Measurements from ENCODE around the gene TTLL10.
"Not testable (repeated sequence)": the region's sequence is repeated elsewhere in the genome, so short reads cannot be mapped to it uniquely, and the experiment has no call there.

The TTLL10 gene

GRCh38 chr1:1141244-1141910 lies 32.3 kb upstream of the TTLL10 start:
- no peak for DNase-seq (ENCODE audit: low read depth)

- DNase-seq (ENCODE audit: low read depth): no peak
Measured at GRCh38 chr1:1141911-1142250, 31.8 kb upstream of the TTLL10 start.

GRCh38 chr1:1142352-1142751 lies 31.3 kb upstream of the TTLL10 start:
- not testable (repeated sequence) for DNase-seq (ENCODE audit: low read depth)

GRCh38 chr1:1142844-1143243 lies 30.8 kb upstream of the TTLL10 start:
- no peak for DNase-seq (ENCODE audit: low read depth)

GRCh38 chr1:1143636-1144035 lies 30.0 kb upstream of the TTLL10 start:
- no peak for DNase-seq (ENCODE audit: low read depth)

- no peak for DNase-seq (ENCODE audit: low read depth)
Measured at GRCh38 chr1:1144122-1144842, 29.4 kb upstream of the TTLL10 start.

GRCh38 chr1:1144843-1145546 lies 28.7 kb upstream of the TTLL10 start:
- no peak for DNase-seq (ENCODE audit: low read depth)

GRCh38 chr1:1145547-1145914 lies 28.1 kb upstream of the TTLL10 start:
- no peak for DNase-seq (ENCODE audit: low read depth)

- no peak for DNase-seq (ENCODE audit: low read depth)
Measured at GRCh38 chr1:1146026-1146425, 27.7 kb upstream of the TTLL10 start.

- no peak for DNase-seq (ENCODE audit: low read depth)
Measured at GRCh38 chr1:1146596-1146995, 27.1 kb upstream of the TTLL10 start.

- DNase-seq (ENCODE audit: low read depth): no peak
Measured at GRCh38 chr1:1148061-1148460, 25.6 kb upstream of the TTLL10 start.

- DNase-seq (ENCODE audit: low read depth): no peak
Measured at GRCh38 chr1:1148569-1148968, 25.1 kb upstream of the TTLL10 start.

- no peak for DNase-seq (ENCODE audit: low read depth)
Measured at GRCh38 chr1:1149416-1149815, 24.3 kb upstream of the TTLL10 start.

- DNase-seq (ENCODE audit: low read depth): no peak
Measured at GRCh38 chr1:1150100-1150499, 23.6 kb upstream of the TTLL10 start.

GRCh38 chr1:1151306-1151705 lies 22.4 kb upstream of the TTLL10 start:
- no peak for DNase-seq (ENCODE audit: low read depth)

GRCh38 chr1:1152431-1152830 lies 21.2 kb upstream of the TTLL10 start:
- DNase-seq (ENCODE audit: low read depth): not testable (repeated sequence)

GRCh38 chr1:1153215-1153614 lies 20.5 kb upstream of the TTLL10 start:
- not testable (repeated sequence) for DNase-seq (ENCODE audit: low read depth)

- no peak for DNase-seq (ENCODE audit: low read depth)
Measured at GRCh38 chr1:1153874-1154273, 19.8 kb upstream of the TTLL10 start.

GRCh38 chr1:1155258-1155657 lies 18.4 kb upstream of the TTLL10 start:
- DNase-seq (ENCODE audit: low read depth): no peak

GRCh38 chr1:1156140-1157032 lies 17.3 kb upstream of the TTLL10 start:
- no peak for DNase-seq (ENCODE audit: low read depth)

GRCh38 chr1:1157033-1157365 lies 16.7 kb upstream of the TTLL10 start:
- no peak for DNase-seq (ENCODE audit: low read depth)

GRCh38 chr1:1157426-1157913 lies 16.2 kb upstream of the TTLL10 start:
- peak; percentile 93 for DNase-seq (ENCODE audit: low read depth)
